Heart right ventricle (tissue), 16 donors: ENCODE measurements around the gene RGS18. TPM values are rescaled to one million over a fixed set of nuclear protein-coding genes. Genes with fewer than 3 reads are reported as not detected.

Experiments
- ATAC-seq, 8 donors: fragments of 200-7000 bp; cut with Tn5 transposase; one replicate each; pipeline ENCODE4 v1.9.1; 2020; ENCODE audit warnings: mild to moderate bottlenecking in 8 of 8, moderate library complexity in 8 of 8, moderate number of reproducible peaks in 1 of 8
- DNase-seq, 2 donors: peaks; one replicate each; pipeline ENCODE4 v3.0.0-alpha.2; 2020
- H3K27ac ChIP-seq, 10 donors: fragments of 200-600 bp; sonication (generic) in 2 of 10; one replicate each; pipeline versions ENCODE4 v1.5.0 to v1.8.0; 2020 to 2022; ENCODE audit warnings: mild to moderate bottlenecking in 3 of 10
- H3K27me3 ChIP-seq, 7 donors: fragments of 200-600 bp; one replicate each; pipeline ENCODE4 v1.8.0; 2021 to 2022; ENCODE audit warnings: mild to moderate bottlenecking in 2 of 7
- H3K36me3 ChIP-seq, 9 donors: fragments of 200-600 bp; sonication (generic) in 1 of 9; one replicate each; pipeline versions ENCODE4 v1.5.0 to v1.8.0; 2020 to 2022; ENCODE audit warnings: mild to moderate bottlenecking in 2 of 9
- H3K4me1 ChIP-seq, 9 donors: fragments of 200-600 bp; sonication (generic) in 1 of 9; one replicate each; pipeline versions ENCODE4 v1.5.0 to v1.8.0; 2020 to 2022; ENCODE audit warnings: mild to moderate bottlenecking in 4 of 9
- H3K4me3 ChIP-seq, 10 donors: fragments of 200-600 bp; sonication (generic) in 2 of 10; one replicate each; pipeline versions ENCODE4 v1.5.0 to v1.8.0; 2020 to 2022; ENCODE audit warnings: mild to moderate bottlenecking in 7 of 10, moderate library complexity in 2 of 10
- H3K9me3 ChIP-seq, 11 donors: fragments of 200-600 bp in 10 of 11; sonication (generic) in 2 of 11; one replicate each; pipeline versions ENCODE4 v1.5.0 to v1.8.0; 2013 to 2022; ENCODE audit warnings: mild to moderate bottlenecking in 2 of 11, control low read depth in 1 of 11, moderate library complexity in 1 of 11
- CTCF ChIP-seq, 9 donors: fragments of 200-600 bp; sonication (generic) in 2 of 9; IDR thresholded peaks; one replicate each; pipeline versions ENCODE4 v1.5.0 to v1.8.0; 2021 to 2022; ENCODE audit warnings: antibody characterized with exemption in 9 of 9, mild to moderate bottlenecking in 5 of 9, moderate library complexity in 1 of 9
- WGBS, 2 donors: extraction: QIAGEN DNeasy Blood & Tissue Kit; methylation state at CpG; one replicate each; pipeline ENCODE4 v1.1.7; 2013; ENCODE audit warnings: inconsistent platforms in 1 of 2; 5-methylcytosine and 5-hydroxymethylcytosine counted together
- intact Hi-C, 10 donors: fragments of 100-400 bp; cut with DNase I; formaldehyde crosslinking; loops; one replicate each; pipeline versions ENCODE4 v1.11.1 to v1.14.2; 2022
- long read RNA-seq, 3 donors: library from polyadenylated mRNA; unstranded; transcript quantifications; one replicate each; pipeline ENCODE4 v2.0.0, GENCODE V29; 2020 to 2021
- polyA plus RNA-seq, 2 donors: library from polyadenylated mRNA; stranded (reverse); fragments of 200-250 nt; gene quantifications; one replicate each; pipeline ENCODE4 v1.2.3, GENCODE V29; 2013
- total RNA-seq, 10 donors: library from RNA; stranded (reverse); fragmentation: NEBNext Ultra II Directional in 3 of 10; extraction: Animal tissue kit (Norgen Biotek cat#: 25700) in 3 of 10; gene quantifications; one replicate each; pipeline versions ENCODE4 v1.2.1 to v1.2.4, GENCODE V29; 2021 to 2023
- donor health status: Arrhythmogenic right ventricular cardiomyopathy.
- donor health status: ischemic (EF 13 %, LVEDD 7.1; RV severe dilation, severe dysfunction).
- donor health status: healthy with polysubstance abuse.
- donor health status: DM: no; HTN: yes; CAD: no.
- donor health status: DM: no; HTN: no; CAD: no.
- donor health status: ischemic (EF 25% LVEDD 6.9; RV normal size, moderate dysfunction).
- donor health status: ischemic (EF 25% LVEDD 5.7; RV mildly dilated, moderate dysfunction).
- donor health status: healthy.
- donor health status: DM: yes; HTN: yes; CAD: no.
- donor health status: Ischemic cardiomyopathy.
- donor health status: ischemic (EF 35%, LVEDD 5.7; RV mildly dilated, moderate dysfunction).
- donor health status: nonischemic (EF 11% LVEDD 7.7; RV severe dilation, severe dysfunction).
- donor health status: DM: yes; HTN: yes; CAD: no.
- donor health status: PGD.
- donor health status: ischemic (EF 29% LVEDD 5.4; RV normal size, mild dysfunction).
- donor health status: nonischemic (EF 23%, LVEDD 6.1; RV moderate dilation, normal function).

Gene RGS18, protein sequence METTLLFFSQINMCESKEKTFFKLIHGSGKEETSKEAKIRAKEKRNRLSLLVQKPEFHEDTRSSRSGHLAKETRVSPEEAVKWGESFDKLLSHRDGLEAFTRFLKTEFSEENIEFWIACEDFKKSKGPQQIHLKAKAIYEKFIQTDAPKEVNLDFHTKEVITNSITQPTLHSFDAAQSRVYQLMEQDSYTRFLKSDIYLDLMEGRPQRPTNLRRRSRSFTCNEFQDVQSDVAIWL
- 1 to 10 TPM in 4 of 10 donors, under 1 TPM in 6; 0.34 to 3.6 (median 0.78) TPM for total RNA-seq
- polyA plus RNA-seq: under 1 TPM; 0.46 to 0.66 TPM
- long read RNA-seq, donor 1, partial matches to known transcripts: 0 of 1 reads
- long read RNA-seq, donor 1, other reads (novel, unspliced or antisense): 0 of 1 reads
- long read RNA-seq, donor 2, partial matches to known transcripts: 0 of 1 reads
- long read RNA-seq, donor 2, other reads (novel, unspliced or antisense): 0 of 1 reads
- long read RNA-seq, donor 3: 0 reads

- intact Hi-C loops: no loop called here
- Histone ChIP-seq H3K4me1 (peaks cover 0 to 11% (median 0%) of the 10 kb centered on the region in 9 donors), H3K4me3 (peak within 1 kb of the TSS in 4 of 10 donors; percentile 3 to 49 (median 10)), H3K9me3 (peaks cover 0 to 5% (median 0%) of the 10 kb centered on the region in 11 donors), H3K36me3 (no peaks in the 10 kb centered on the region), H3K27ac (peak within 1 kb of the TSS in 2 of 10 donors; percentile 8 to 86), H3K27me3 (no peaks in the 10 kb centered on the region)
- peak in 4 of 8 donors; percentile 51 to 70 (median 63) for ATAC-seq
- WGBS, 2 donors: 53 to 67% methylated on average over 3 of the region's 3 CpGs
- no peak for TF ChIP-seq CTCF (IDR thresholded peaks at IDR 0.05)
- peak in 1 of 2 donors; percentile 15 for DNase-seq
Measured at GRCh38 chr1:192158181-192158580, at the start of gene RGS18. TSS of gene RGS18 (plus strand) at chr1:192158462. CDS start at chr1:192158638, 176 bp downstream.

DNA sequence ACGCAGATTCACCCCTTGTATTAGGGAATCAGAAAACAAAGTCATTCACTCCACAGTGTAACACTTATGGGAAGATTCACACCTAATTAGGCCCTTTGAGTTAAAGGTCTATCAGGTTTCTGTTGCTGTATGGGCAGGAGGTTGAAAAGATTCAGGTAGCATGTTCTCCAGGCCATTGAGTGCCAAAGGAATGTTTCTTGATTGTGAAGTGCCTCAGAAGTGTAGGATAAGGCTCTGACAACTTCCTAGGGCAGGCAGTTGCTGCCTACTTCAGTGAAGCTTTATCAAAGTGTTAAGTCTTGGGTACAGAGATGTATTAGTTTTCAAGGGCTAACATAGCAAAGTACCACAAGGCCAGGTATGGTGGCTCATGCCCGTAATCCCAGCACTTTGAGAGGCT, 48.7 kb upstream of the RGS18 start:
- intact Hi-C loops: no loop called here
- no peak overlapping the region for H3K4me3 ChIP-seq
- ATAC-seq: no peak
- H3K36me3 ChIP-seq: no peaks in the 10 kb centered on the region
- no peaks in the 10 kb centered on the region for H3K4me1 ChIP-seq
- WGBS, 2 donors: 90 to 96% methylated on average over 2 of the region's 2 CpGs
- no peak overlapping the region for H3K27ac ChIP-seq
- no peaks in the 10 kb centered on the region for H3K9me3 ChIP-seq
- no peaks in the 10 kb centered on the region for H3K27me3 ChIP-seq
- TF ChIP-seq CTCF (IDR thresholded peaks at IDR 0.05): no peak
- no peak for DNase-seq

DNA sequence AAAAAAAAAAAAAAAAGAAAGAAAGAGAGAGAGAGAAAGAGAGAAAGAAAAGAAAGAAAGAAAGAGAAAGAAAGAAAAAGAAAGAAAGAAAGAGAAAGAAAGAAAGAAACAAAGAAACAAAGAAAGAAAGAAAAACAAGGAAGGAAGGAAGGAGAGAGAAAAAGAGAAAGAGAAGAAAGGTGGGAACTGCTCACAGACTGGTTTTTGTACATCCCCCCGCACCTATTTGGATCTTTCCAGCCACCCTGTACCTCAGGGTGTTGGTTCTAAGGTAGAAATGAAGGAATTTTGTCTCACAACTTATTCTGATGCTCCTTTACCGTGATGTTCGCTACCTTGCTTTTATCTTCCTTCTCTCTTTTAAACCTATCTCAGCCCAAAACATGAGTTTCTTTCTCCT, 43.3 kb upstream of the RGS18 start:
- DNase-seq (no peak), ATAC-seq (no peak)
- H3K9me3 ChIP-seq: no peaks in the 10 kb centered on the region
- H3K4me1 ChIP-seq: no peaks in the 10 kb centered on the region
- intact Hi-C loops: no loop called here
- H3K4me3 ChIP-seq: no peak overlapping the region
- H3K27ac ChIP-seq: no peak overlapping the region
- no peak for TF ChIP-seq CTCF (IDR thresholded peaks at IDR 0.05)
- WGBS, 2 donors: 89 to 94% methylated on average over 3 of the region's 3 CpGs
- H3K27me3 ChIP-seq: no peaks in the 10 kb centered on the region
- H3K36me3 ChIP-seq: no peaks in the 10 kb centered on the region

GRCh38 chr1:192118881-192119405, 39.3 kb upstream of the RGS18 start:
- DNase-seq (no peak), ATAC-seq (no peak)
- no peak for TF ChIP-seq CTCF (IDR thresholded peaks at IDR 0.05)
- no peak overlapping the region for H3K27ac ChIP-seq
- no peaks in the 10 kb centered on the region for H3K36me3 ChIP-seq
- H3K27me3 ChIP-seq: no peaks in the 10 kb centered on the region
- H3K4me1 ChIP-seq: no peaks in the 10 kb centered on the region
- H3K4me3 ChIP-seq: no peak overlapping the region
- intact Hi-C loops: no loop called here
- peaks cover 0 to 13% (median 0%) of the 10 kb centered on the region in 11 donors for H3K9me3 ChIP-seq
- 60 to 69% methylated on average over 2 of the region's 2 CpGs for WGBS, 2 donors
